Smooth muscle cell (in vitro differentiated cells): ENCODE measurements around the gene C10orf67. TPM values are rescaled to one million over a fixed set of nuclear protein-coding genes. Genes with fewer than 3 reads are reported as not detected.

Source experiments
- DNase-seq: peaks from one replicate; lab custom pipeline; 2025; ENCODE audit not compliant: unreplicated experiment; lab: John Stamatoyannopoulos, UW
- H2AFZ ChIP-seq: fragments of 200-600 bp; sonication (generic); 2 replicates; pipeline ENCODE4 v1.6.0; 2016; ENCODE audit warnings: antibody characterized with exemption, low read depth, mild to moderate bottlenecking
- H3F3A ChIP-seq: fragments of 200-600 bp; sonication (generic); 2 replicates; pipeline ENCODE4 v1.6.0; 2017; ENCODE audit warnings: antibody characterized with exemption, low read depth
- H3K27ac ChIP-seq: fragments of 200-600 bp; sonication (generic); 2 replicates; pipeline ENCODE4 v1.5.1; 2016; ENCODE audit warnings: low read depth, mild to moderate bottlenecking
- H3K27me3 ChIP-seq: fragments of 200-600 bp; sonication (generic); 2 replicates; pipeline ENCODE4 v1.6.1; 2016; ENCODE audit warnings: low read depth, mild to moderate bottlenecking
- H3K36me3 ChIP-seq: fragments of 200-600 bp; sonication (generic); 2 replicates; pipeline ENCODE4 v1.5.1; 2016; ENCODE audit warnings: low read depth
- H3K4me1 ChIP-seq: fragments of 200-600 bp; sonication (generic); 2 replicates; pipeline ENCODE4 v1.5.1; 2016; ENCODE audit warnings: low read depth
- H3K4me2 ChIP-seq: fragments of 200-600 bp; sonication (generic); 2 replicates; pipeline ENCODE4 v1.6.0; 2016; ENCODE audit warnings: mild to moderate bottlenecking
- H3K4me3 ChIP-seq: fragments of 200-600 bp; sonication (generic); 2 replicates; pipeline ENCODE4 v1.5.1; 2016; ENCODE audit warnings: mild to moderate bottlenecking
- H3K79me2 ChIP-seq: fragments of 200-600 bp; sonication (generic); 2 replicates; pipeline ENCODE4 v1.6.0; 2016; ENCODE audit warnings: low read depth, mild to moderate bottlenecking
- H3K9ac ChIP-seq: fragments of 200-600 bp; sonication (generic); 2 replicates; pipeline ENCODE4 v1.6.0; 2016; ENCODE audit warnings: low read depth
- H3K9me3 ChIP-seq: fragments of 200-600 bp; sonication (generic); replicated peaks from 2 replicates; pipeline ENCODE4 v1.5.1; 2016; ENCODE audit warnings: low read depth
- H4K20me1 ChIP-seq: fragments of 200-600 bp; sonication (generic); 2 replicates; pipeline ENCODE4 v1.6.0; 2016; ENCODE audit warnings: low read depth
- CTCF ChIP-seq: fragments of 200-600 bp; sonication (generic); IDR thresholded peaks from 2 replicates; pipeline ENCODE4 v1.5.1; 2017; ENCODE audit warnings: borderline replicate concordance, mild to moderate bottlenecking, antibody characterized with exemption; ENCODE audit not compliant: insufficient read depth, poor library complexity, severe bottlenecking
- WGBS: methylation state at CpG from one replicate; pipeline ENCODE4 v1.1.7; 2016; ENCODE audit warnings: low lambda C conversion rate; 5-methylcytosine and 5-hydroxymethylcytosine counted together
- polyA plus RNA-seq: library from polyadenylated mRNA; unstranded; fragments of >200 nt; fragmentation: Nextera tagmentation; extraction: Ambion mirVana; gene quantifications from 2 replicates; pipeline ENCODE4 v1.2.1, GENCODE V29; 2016
- total RNA-seq: library from RNA; depleted of rRNA; stranded (reverse); fragments of >200 nt; gene quantifications from 2 replicates; pipeline ENCODE4 v1.2.3, GENCODE V29; 2014

Gene C10orf67
- total and polyA plus RNA-seq, 2 experiments from 2014 or later: not detected

GRCh38 chr10:23205972-23206642 lies 138.5 kb downstream of the C10orf67 start:
- 72% methylated on average over 3 of the region's 3 CpGs for WGBS

GRCh38 chr10:23204773-23205172 lies 139.8 kb downstream of the C10orf67 start:
- H3K9ac ChIP-seq: no peak overlapping the region
- H3K79me2 ChIP-seq: no peaks in the 10 kb centered on the region
- H3K36me3 ChIP-seq: no peaks in the 10 kb centered on the region
- WGBS: 22% methylated on average over 10 of the region's 10 CpGs
- H3K4me2 ChIP-seq: no peak overlapping the region
- no peaks in the 10 kb centered on the region for H3K9me3 ChIP-seq
- H3F3A ChIP-seq: no peaks in the 10 kb centered on the region
- H2AFZ ChIP-seq: no peak overlapping the region
- DNase-seq: no peak
- H3K4me3 ChIP-seq: no peak overlapping the region
- H3K27me3 ChIP-seq: peaks cover 89% of the 10 kb centered on the region
- TF ChIP-seq CTCF: no peak
- H4K20me1 ChIP-seq: no peaks in the 10 kb centered on the region
- H3K4me1 ChIP-seq: peaks cover 15% of the 10 kb centered on the region
- no peak overlapping the region for H3K27ac ChIP-seq

More at GRCh38 chr10:23205972-23206642, 138.5 kb downstream of the C10orf67 start:
- H4K20me1 ChIP-seq: no peaks in the 10 kb centered on the region
- peaks cover 15% of the 10 kb centered on the region for H3K4me1 ChIP-seq
- H3K27ac ChIP-seq: no peak overlapping the region
- H3K4me2 ChIP-seq: no peak overlapping the region
- H3K4me3 ChIP-seq: no peak overlapping the region
- H2AFZ ChIP-seq: no peak overlapping the region
- H3K9ac ChIP-seq: no peak overlapping the region
- H3K27me3 ChIP-seq: peaks cover 82% of the 10 kb centered on the region
- no peaks in the 10 kb centered on the region for H3K79me2 ChIP-seq
- no peaks in the 10 kb centered on the region for H3F3A ChIP-seq
- no peaks in the 10 kb centered on the region for H3K36me3 ChIP-seq
- TF ChIP-seq CTCF: no peak
- H3K9me3 ChIP-seq: no peaks in the 10 kb centered on the region
- no peak for DNase-seq

- Histone ChIP-seq H3K4me2 (no peak overlapping the region), H3K27me3 (peaks cover 100% of the 10 kb centered on the region), H3F3A (no peaks in the 10 kb centered on the region), H3K9me3 (no peaks in the 10 kb centered on the region), H4K20me1 (no peaks in the 10 kb centered on the region), H3K4me1 (peaks cover 15% of the 10 kb centered on the region), H3K79me2 (no peaks in the 10 kb centered on the region), H3K36me3 (no peaks in the 10 kb centered on the region), H3K9ac (no peak overlapping the region), H3K4me3 (no peak overlapping the region), H3K27ac (no peak overlapping the region), H2AFZ (no peak overlapping the region)
- no peak for TF ChIP-seq CTCF
- no peak for DNase-seq
- WGBS: 26% methylated on average over 29 of the region's 29 CpGs
Measured at GRCh38 chr10:23203369-23204325, 140.9 kb downstream of the C10orf67 start.
